Endothelial cell of hepatic sinusoid (primary cell): ENCODE results near the gene TPSB2.

Source experiments
- in situ Hi-C: cut with HindIII; loops from 2 replicates; pipeline ENCODE4 v1.10.0; 2017; ENCODE audit warnings: low sequenced_read_pairs

Gene TPSB2

DNA sequence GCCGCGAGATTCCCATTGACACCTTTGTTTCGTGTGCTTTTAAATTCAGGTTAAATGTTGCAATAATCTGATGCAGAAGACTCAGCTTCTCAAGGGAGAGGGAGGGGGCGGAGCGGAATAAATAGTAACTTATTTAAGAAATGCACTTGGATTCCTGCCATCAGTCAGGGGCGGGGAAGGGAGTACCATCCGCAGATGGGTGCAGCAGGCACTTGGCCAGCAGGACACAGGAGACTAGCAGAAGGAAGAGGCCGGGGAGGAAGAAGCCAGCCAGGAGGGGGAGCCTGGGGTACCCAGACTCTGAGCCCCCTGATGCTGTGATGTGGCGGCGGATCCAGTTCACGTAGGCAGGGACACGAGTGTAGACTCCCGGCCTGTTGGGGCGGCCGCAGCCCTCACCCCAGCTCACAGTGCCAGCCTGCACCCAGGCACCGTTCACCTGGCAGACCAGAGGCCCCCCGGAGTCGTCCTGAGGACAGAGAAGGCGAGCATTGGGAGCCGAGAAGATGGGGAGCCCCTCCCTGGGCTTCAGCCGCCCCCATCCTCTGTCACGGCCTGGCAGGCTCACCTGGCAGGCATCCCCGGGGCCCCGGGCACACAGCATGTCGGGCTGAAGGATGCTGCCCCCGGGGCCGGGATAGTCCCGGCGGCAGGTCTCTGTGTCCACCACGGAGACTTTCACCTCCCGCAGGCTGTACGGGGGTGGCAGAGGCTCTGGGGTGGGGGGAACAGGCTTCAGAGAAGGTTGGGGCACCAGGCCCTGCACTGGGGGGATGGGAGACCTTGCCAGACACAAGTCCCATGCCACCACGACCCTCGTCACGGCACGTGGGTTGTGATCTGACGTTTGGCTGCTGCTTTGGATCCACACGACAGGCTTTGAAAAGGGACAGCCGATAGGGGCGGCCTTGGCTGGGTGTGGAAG is 8.1 kb downstream of the TPSB2 start:
- in situ Hi-C loops, result no loop called here

- in situ Hi-C loops, result no loop called here
Observed at GRCh38 chr16:1220841-1221627, 8.9 kb downstream of the TPSB2 start.

DNA sequence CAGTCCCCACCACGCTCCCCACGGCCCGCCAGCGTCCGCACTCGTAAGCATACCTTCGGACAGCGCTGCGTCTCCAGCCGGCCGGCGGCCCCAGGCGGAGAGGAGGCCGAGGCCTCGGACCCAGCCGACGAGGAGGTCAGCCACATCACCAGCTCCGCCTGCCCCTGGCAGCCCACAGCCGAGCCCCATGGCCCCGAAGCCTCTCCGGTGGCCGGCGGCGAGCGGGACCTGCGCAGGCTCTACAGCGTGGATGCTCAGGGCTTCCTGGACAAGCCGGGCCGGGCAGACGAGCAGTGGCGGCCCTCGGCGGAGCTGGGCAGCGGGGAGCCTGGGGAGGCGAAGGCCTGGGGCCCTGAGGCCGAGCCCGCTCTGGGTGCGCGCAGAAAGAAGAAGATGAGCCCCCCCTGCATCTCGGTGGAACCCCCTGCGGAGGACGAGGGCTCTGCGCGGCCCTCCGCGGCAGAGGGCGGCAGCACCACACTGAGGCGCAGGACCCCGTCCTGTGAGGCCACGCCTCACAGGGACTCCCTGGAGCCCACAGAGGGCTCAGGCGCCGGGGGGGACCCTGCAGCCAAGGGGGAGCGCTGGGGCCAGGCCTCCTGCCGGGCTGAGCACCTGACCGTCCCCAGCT is 9.8 kb downstream of the TPSB2 start:
- in situ Hi-C loops, result no loop called here

GRCh38 chr16:1218930-1219611 is 10.9 kb downstream of the TPSB2 start:
- in situ Hi-C loops, result loop anchor here (10.0 kb wide), 3 partner anchors 104 to 384 kb away; partner anchors contain the start of gene SOX8

DNA sequence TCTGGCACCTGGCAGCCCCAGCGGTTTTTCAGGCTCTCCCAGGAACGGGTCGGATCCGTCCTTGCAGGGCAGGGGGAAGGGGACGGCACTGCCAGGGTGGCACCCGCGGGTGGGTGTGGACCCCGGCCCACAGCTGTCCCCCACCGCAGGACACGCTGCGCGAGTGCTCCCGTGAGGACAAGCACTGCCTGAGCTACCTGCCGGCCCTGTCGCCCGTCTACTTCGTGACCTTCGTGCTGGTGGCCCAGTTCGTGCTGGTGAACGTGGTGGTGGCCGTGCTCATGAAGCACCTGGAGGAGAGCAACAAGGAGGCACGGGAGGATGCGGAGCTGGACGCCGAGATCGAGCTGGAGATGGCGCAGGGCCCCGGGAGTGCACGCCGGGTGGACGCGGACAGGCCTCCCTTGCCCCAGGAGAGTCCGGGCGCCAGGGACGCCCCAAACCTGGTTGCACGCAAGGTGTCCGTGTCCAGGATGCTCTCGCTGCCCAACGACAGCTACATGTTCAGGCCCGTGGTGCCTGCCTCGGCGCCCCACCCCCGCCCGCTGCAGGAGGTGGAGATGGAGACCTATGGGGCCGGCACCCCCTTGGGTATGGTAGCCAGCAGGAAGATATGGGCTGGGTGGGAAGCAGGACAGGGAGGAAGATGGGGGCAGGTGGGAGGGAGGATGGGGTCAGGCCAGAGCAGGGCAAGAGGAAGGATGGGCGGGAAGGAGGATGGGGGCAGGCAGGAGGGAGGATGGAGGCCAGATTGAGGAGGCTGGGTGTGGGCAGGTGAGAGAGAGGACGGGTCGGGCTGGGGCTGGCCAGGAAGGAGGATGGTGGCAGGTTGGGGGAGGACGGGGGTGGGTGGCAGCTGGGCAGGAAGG is 11.7 kb downstream of the TPSB2 start:
- in situ Hi-C loops, result loop anchor here (10.0 kb wide), 3 partner anchors 103 to 383 kb away; partner anchors contain the start of gene SOX8

DNA sequence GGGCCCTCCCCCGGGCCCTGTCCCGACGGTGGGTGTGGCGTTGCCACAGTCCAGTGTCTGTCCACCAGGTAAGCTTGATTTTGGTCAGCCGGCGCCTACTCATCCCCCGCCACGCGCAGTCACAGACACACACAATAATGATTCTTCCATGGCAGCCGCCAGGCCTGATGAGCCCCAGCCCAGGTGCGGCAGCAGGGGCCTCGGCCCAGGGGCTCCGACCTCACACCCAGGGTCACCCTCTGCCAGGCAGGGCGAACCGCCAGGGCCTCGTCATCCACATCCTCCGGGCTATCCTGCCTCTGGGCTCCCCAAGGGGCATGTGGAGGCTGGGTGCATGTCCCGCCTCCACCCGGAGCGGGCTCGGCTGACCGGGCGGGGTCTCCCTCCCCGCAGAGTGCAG is 12.5 kb downstream of the TPSB2 start:
- in situ Hi-C loops, result loop anchor here (10.0 kb wide), 3 partner anchors 103 to 383 kb away; partner anchors contain the start of gene SOX8

- in situ Hi-C loops, result loop anchor here (10.0 kb wide), 3 partner anchors 102 to 382 kb away; partner anchors contain the start of gene SOX8
Observed at GRCh38 chr16:1216681-1217400, 13.1 kb downstream of the TPSB2 start.

DNA sequence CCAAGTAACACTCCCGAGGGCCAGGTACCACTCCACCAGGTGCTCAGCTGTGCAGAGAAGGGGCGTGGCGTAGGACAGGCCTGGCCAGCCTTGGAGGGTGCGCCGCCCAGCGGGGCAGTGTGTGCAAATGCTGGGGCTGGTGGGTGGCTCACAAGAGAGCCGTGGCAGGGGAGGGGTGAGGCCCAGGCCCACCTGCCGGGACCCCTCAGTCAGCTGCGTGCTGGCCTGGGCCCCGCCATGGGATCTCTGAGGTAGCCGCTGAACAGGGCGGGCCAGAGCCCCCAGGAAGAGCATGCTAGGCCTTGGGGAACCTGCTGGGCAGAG is 13.7 kb downstream of the TPSB2 start:
- in situ Hi-C loops, result loop anchor here (10.0 kb wide), 3 partner anchors 101 to 381 kb away; partner anchors contain the start of gene SOX8

DNA sequence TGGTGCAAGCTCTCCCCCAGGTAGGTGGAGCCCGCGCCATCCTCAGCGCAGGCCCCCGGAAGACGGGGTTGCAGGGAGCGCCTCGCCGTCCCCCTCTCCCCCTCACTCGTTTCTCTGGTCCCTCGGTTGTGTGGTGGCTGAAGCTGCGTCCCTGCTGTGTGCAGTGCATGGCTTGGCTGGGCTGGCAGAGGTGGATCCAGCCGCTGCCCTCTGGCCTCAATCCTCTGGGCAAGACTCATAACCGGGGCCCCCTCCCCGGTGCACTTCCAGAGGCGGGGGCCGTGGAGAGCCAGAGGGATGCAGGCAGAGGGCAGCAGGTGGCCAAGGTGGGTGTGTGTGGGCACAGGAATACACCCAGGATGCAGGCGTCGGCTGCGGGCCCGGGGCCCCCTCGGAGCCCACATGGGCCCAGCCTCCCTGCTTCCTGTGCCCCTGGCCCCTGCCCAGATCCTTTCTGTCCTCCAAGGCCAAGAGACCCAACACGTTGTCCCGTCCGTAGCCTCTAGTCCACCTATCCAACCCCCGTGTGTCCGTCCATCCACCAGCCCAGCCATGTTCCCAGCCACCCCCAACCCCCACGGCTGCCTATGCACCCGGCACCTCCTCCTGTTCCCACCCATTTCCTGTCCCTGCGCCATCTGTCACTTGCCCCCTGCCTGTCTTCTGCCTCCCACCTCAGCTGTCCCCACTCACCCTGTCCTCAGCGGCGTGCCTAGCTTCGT is 14.2 kb downstream of the TPSB2 start:
- in situ Hi-C loops, result loop anchor here (10.0 kb wide), 3 partner anchors 101 to 381 kb away; partner anchors contain the start of gene SOX8

GRCh38 chr16:1214719-1215118 is 15.3 kb downstream of the TPSB2 start:
- in situ Hi-C loops, result loop anchor here (10.0 kb wide), 3 partner anchors 100 to 380 kb away; partner anchors contain the start of gene SOX8

DNA sequence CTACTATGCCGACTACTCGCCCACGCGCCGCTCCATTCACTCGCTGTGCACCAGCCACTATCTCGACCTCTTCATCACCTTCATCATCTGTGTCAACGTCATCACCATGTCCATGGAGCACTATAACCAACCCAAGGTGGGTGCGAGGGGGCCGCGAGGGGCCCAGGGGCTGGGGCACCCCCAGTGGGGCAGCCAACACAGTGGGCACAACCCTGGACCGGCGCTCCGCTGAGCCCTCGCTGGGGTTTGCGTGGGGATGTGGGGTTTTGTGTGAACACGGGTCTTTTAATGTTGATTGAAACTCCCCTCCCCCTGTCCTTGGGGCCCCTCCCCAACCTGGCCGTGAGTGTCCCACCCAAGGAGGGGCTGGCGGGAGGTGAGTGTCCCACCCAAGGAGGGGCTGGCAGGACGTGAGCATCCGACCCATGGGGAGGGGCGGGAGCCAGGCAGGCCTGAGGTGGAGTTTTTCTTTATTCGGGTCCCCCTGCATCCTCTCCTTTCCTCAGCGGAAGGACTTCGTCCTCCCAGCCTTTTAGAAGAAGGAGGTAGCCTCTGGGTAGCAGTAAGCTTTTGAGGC is 16.1 kb downstream of the TPSB2 start:
- in situ Hi-C loops, result loop anchor here (10.0 kb wide), 3 partner anchors 99 to 379 kb away; partner anchors contain the start of gene SOX8

- in situ Hi-C loops, result loop anchor here (10.0 kb wide), 3 partner anchors 98 to 378 kb away; partner anchors contain the start of gene SOX8
Observed at GRCh38 chr16:1213231-1213630, 16.8 kb downstream of the TPSB2 start.

- in situ Hi-C loops, result loop anchor here (10.0 kb wide), 3 partner anchors 98 to 378 kb away; partner anchors contain the start of gene SOX8
Observed at GRCh38 chr16:1212616-1213194, 17.3 kb downstream of the TPSB2 start.

GRCh38 chr16:1211451-1212268 is 18.3 kb downstream of the TPSB2 start:
- in situ Hi-C loops, result loop anchor here (10.0 kb wide), 3 partner anchors 97 to 377 kb away; partner anchors contain the start of gene SOX8

DNA sequence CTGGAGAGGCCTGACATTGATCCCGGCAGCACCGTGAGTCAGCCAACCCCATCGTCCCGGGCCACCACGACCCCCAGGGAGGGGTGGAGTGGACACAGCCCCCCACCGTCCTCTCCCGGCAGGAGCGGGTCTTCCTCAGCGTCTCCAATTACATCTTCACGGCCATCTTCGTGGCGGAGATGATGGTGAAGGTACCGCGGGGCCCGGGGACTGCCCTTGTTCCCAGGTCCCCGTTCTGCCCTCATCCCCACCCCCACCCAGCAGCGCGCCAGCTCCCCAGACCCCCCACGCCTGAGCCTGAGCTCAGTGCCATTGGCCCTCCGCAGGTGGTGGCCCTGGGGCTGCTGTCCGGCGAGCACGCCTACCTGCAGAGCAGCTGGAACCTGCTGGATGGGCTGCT is 19.5 kb downstream of the TPSB2 start:
- in situ Hi-C loops, result loop anchor here (10.0 kb wide), 3 partner anchors 96 to 376 kb away; partner anchors contain the start of gene SOX8

- in situ Hi-C loops, result no loop called here
Observed at GRCh38 chr16:1209081-1209480, 20.9 kb downstream of the TPSB2 start.
